Ovary (tissue), 3 donors: ENCODE measurements around the gene TECPR2.

Experiments used
- EP300 ChIP-seq: sonication (generic); formaldehyde crosslinking; IDR thresholded peaks from one replicate; pipeline ENCODE4 v1.6.1; 2017; ENCODE audit warnings: antibody characterized with exemption
- TF ChIP-seq, protein P1 (sequence below), 3 donors: fragments of 450-650 bp in 2 of 3; fragments of 200-600 bp in 1 of 3; IDR thresholded peaks; one replicate each; pipeline versions ENCODE4 v1.5.1 to v1.8.0; 2016 to 2022; ENCODE audit warnings: antibody characterized with exemption in 3 of 3, mild to moderate bottlenecking in 1 of 3
- donor health status: DM: no; HTN: no; CAD: no.

DNA sequence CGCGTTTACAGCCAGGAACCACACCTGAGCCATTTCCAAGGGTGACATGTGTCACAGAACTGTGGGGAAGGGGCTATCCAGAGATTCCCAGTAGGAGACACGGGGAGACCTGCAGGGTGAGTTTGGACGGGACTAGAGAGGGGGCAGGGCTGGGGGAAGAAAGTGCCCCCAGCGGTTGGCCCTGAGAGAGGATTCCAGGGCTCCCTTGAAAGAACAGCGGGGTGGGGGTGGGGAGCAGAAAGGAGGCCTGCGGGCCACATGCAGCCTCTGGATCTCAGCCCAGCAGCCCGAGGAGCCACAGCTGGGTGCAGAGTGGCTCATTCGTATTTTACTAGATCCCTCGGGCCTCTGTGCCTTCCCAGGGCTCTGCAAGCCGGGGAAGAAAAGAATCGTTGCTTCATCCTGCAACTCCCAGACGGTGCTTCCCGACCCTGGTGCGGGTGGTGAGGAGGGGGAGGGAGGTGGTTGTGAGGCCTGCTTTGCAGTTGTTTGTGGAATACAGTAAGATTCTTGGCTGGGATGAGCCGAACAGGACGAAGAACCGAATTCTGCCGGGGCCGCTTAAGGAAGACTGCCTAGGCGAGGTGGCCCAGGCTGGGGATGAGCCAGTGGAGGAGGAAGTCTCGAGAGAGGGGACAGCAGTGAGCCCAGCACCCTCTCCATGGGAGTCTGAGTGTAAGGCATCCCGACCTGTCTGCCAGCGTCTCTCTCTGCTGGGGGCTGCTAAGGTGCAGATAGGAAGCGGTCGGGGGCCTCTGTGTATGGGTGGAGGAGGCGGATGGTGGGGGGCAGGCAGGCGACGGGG, 182.9 kb downstream of the TECPR2 start:
- TF ChIP-seq, protein P1, sequence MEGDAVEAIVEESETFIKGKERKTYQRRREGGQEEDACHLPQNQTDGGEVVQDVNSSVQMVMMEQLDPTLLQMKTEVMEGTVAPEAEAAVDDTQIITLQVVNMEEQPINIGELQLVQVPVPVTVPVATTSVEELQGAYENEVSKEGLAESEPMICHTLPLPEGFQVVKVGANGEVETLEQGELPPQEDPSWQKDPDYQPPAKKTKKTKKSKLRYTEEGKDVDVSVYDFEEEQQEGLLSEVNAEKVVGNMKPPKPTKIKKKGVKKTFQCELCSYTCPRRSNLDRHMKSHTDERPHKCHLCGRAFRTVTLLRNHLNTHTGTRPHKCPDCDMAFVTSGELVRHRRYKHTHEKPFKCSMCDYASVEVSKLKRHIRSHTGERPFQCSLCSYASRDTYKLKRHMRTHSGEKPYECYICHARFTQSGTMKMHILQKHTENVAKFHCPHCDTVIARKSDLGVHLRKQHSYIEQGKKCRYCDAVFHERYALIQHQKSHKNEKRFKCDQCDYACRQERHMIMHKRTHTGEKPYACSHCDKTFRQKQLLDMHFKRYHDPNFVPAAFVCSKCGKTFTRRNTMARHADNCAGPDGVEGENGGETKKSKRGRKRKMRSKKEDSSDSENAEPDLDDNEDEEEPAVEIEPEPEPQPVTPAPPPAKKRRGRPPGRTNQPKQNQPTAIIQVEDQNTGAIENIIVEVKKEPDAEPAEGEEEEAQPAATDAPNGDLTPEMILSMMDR (IDR thresholded peaks at IDR 0.05): no peak
- no peak for TF ChIP-seq EP300
